ENCODE data around the gene KIAA0319L.

The KIAA0319L gene

DNA sequence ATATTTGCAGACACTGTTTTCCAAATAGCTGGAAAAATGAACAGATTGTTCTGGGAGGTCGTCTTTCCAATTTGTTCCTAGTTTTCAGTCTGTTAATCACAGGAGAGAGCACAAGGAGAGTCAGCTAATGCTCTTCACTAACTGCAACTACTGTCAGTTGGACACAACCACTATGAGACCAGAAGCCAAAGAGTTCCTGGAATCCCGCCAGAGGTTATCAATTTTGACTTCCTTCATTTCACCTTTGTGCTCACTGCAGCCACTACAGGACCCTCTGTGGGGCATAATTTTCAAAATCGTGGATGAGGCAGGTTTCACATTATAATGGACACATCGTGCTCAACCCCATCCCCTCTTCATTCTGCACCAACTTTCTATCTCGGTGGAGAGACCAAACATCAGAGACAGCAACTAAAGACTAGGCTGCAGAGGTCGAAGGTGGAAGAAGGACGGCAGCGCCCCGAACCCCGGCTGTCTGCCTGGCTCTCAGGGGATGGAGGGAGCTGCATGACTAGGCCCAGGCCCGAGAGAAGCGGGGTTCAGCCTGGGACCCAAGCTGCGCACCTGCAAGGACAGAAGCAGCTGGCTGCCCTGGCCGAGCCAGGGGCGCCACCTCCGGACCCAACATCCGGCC, 602 bp downstream of the KIAA0319L start:
- H3K27ac ChIP-seq, result peak overlapping the region; percentile 97
- peaks cover 36 to 44% of the 10 kb centered on the region in 2 experiments for H3K4me1 ChIP-seq (ENCODE audit: control insufficient read depth in 1 of 2, insufficient read depth in 1 of 2, low read depth in 1 of 2, low read length in 1 of 2)
- H3K36me3 ChIP-seq, result peaks cover 21% of the 10 kb centered on the region
- no peaks in the 10 kb centered on the region for H3K27me3 ChIP-seq
- H3K4me3 ChIP-seq (ENCODE audit: low read depth in 1 of 2, low read length in 1 of 2), result peak overlapping the region; percentile 84 to 96
- no peaks in the 10 kb centered on the region for H3K9me3 ChIP-seq
- no peak for TF ChIP-seq CTCF (IDR thresholded peaks at IDR 0.05)

DNA sequence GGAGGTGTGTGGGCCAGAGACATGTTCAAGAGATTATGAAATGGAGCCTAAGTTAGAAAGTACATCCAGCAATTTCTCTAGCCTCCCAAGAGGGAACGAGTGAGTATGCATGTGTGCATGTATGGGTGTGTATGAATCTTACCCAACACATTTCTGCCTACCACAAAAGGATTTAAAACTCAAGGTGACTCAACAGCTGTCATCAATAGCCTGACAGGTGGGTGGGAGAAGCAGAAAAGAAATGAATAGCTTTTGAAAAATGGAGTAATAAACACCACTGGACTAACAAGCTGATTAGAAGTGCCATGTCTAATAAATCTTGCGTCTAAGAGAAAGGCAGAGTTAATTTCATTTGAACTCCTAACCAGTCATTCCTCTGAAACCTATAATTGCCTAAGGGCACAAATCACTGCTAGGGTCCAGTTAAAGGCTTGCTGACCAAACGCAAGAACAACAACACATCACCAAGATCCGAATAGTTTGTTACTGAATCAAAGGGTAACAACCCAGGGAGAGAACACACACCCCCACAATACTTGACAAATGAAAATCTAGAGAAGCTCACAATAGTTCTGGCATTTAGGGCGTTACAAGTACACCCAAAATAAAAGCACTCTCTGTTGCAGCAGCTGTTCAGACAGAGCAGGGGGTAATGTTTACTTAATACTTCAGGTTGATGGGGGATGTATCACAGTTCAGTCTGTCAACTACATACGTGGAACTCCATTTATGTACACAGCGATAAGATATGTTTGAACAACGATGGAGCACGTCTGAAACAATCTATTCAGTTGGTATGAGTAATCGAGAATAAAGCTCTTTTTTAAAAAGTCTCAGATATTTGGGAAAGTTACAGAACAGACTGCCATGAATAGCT, 1.4 kb downstream of the KIAA0319L start:
- Histone ChIP-seq H3K36me3 (peaks cover 29% of the 10 kb centered on the region), H3K27me3 (no peaks in the 10 kb centered on the region), H3K9me3 (no peaks in the 10 kb centered on the region), H3K4me3 (ENCODE audit: low read depth in 1 of 2, low read length in 1 of 2) (peak overlapping the region in 1 of 2 experiments; percentile 84), H3K27ac (peak overlapping the region; percentile 97), H3K4me1 (ENCODE audit: control insufficient read depth in 1 of 2, insufficient read depth in 1 of 2, low read depth in 1 of 2, low read length in 1 of 2) (peaks cover 36 to 44% of the 10 kb centered on the region in 2 experiments)
- no peak for TF ChIP-seq CTCF (IDR thresholded peaks at IDR 0.05)

- Histone ChIP-seq H3K4me3 (ENCODE audit: low read depth in 1 of 2, low read length in 1 of 2) (no peak overlapping the region), H3K27me3 (no peaks in the 10 kb centered on the region), H3K36me3 (peaks cover 34% of the 10 kb centered on the region), H3K4me1 (ENCODE audit: control insufficient read depth in 1 of 2, insufficient read depth in 1 of 2, low read depth in 1 of 2, low read length in 1 of 2) (peaks cover 36 to 43% of the 10 kb centered on the region in 2 experiments), H3K27ac (no peak overlapping the region), H3K9me3 (no peaks in the 10 kb centered on the region)
- TF ChIP-seq CTCF (IDR thresholded peaks at IDR 0.05), result no peak
Observed at GRCh38 chr1:35555212-35555584, 2.0 kb downstream of the KIAA0319L start.

- Histone ChIP-seq H3K9me3 (no peaks in the 10 kb centered on the region), H3K36me3 (peaks cover 41% of the 10 kb centered on the region), H3K27me3 (no peaks in the 10 kb centered on the region), H3K4me1 (ENCODE audit: control insufficient read depth in 1 of 2, insufficient read depth in 1 of 2, low read depth in 1 of 2, low read length in 1 of 2) (peaks cover 34 to 36% of the 10 kb centered on the region in 2 experiments), H3K4me3 (ENCODE audit: low read depth in 1 of 2, low read length in 1 of 2) (no peak overlapping the region), H3K27ac (no peak overlapping the region)
- no peak for TF ChIP-seq CTCF (IDR thresholded peaks at IDR 0.05)
Observed at GRCh38 chr1:35554266-35555211, 2.7 kb downstream of the KIAA0319L start.

DNA sequence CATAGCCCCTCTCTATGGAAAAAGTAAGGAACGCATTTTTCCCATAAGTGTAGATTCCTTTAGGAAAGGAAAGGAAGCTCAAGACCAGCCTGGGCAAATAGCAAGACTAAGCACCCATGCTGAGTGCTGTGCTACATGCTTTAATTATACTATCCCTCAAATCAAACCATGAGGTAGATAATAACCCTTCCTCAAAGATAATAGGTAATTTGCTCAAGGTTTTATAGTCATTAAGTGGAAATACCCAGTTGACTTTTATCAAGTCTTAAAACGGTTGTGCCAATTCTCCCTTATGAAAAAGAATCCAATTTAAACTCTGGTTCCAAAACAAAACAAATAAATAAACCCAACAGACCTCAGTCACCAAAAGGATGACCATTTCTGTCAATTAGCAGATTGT, 3.4 kb downstream of the KIAA0319L start:
- peaks cover 46% of the 10 kb centered on the region for H3K36me3 ChIP-seq
- no peak for TF ChIP-seq CTCF (IDR thresholded peaks at IDR 0.05)

More for the DNA sequence above, 3.4 kb downstream of the KIAA0319L start:
- no peak overlapping the region for H3K27ac ChIP-seq
- H3K9me3 ChIP-seq, result no peaks in the 10 kb centered on the region
- H3K4me1 ChIP-seq (ENCODE audit: control insufficient read depth in 1 of 2, insufficient read depth in 1 of 2, low read depth in 1 of 2, low read length in 1 of 2), result peaks cover 29% of the 10 kb centered on the region in 2 experiments
- H3K4me3 ChIP-seq (ENCODE audit: low read depth in 1 of 2, low read length in 1 of 2), result no peak overlapping the region
- H3K27me3 ChIP-seq, result no peaks in the 10 kb centered on the region

Measured in neutrophil (primary cell).